22Rv1 (cell line): ENCODE measurements around the gene CDK2AP2.

Experiments
- H3K27ac ChIP-seq: fragments of 450-650 bp; 2 replicates; pipeline ENCODE4 v1.5.1; 2017
- CTCF ChIP-seq: fragments of 450-650 bp; IDR thresholded peaks from 2 replicates; pipeline ENCODE4 v1.5.1; 2017; ENCODE audit warnings: mild to moderate bottlenecking
- ZFX ChIP-seq: fragments of 450-650 bp; IDR thresholded peaks from 2 replicates; pipeline ENCODE4 v1.6.1; 2017; ENCODE audit warnings: antibody characterized with exemption, borderline replicate concordance

CDK2AP2 gene

GRCh38 chr11:67506426-67507051 lies 1.4 kb downstream of the CDK2AP2 start:
- TF ChIP-seq CTCF: peak; percentile 57
- no peak for TF ChIP-seq ZFX
- peak overlapping the region; percentile 96 for H3K27ac ChIP-seq

DNA sequence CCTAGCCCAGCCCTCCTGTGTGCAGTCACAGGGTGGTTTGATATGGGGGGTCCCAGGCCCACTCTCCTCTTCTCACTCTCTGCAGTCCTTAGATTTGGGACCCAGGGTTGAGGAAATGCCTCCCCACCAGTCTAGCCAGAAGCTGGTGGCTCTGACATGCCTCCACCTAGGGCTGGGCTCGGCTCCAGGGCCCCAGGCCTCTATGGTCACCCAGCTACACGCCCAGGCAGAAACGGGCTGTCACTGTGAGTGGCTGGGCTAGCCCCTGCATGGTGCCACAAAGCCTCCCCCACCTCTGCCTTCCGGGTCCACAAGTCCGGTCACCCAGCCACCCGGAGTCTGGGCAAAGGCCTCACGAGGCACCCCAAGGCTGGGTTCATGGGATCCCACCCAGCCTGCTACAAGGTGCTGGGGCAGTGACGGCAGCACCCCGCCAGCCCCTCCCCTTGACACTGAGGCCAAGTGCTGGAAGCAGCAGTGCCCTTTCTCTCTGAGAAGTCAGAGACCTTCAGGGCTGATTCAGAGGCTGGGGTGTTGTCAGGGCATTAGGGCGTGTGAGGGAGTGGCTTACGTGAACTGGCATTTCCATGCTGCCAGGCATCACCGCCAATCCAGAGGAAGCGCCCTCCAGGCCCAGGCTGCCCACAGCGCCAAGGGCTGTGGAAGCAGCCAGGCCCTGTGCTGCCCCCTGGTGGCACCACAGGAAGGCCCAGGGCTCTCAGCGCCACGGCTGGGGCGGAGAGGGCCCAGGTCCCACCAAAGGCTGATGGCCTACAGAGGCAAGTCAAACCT lies 2.2 kb downstream of the CDK2AP2 start:
- no peak for TF ChIP-seq ZFX
- TF ChIP-seq CTCF: peak; percentile 99
- peak overlapping the region; percentile 96 for H3K27ac ChIP-seq

GRCh38 chr11:67504950-67505581 lies 2.9 kb downstream of the CDK2AP2 start, which contains the start of gene PITPNM1:
Gene PITPNM1 (minus strand): TSS chr11:67505363. CDS start chr11:67504180, 1,183 bp downstream.
- no peak for TF ChIP-seq ZFX
- TF ChIP-seq CTCF: no peak
- H3K27ac ChIP-seq: peak within 1 kb of the TSS; percentile 96

GRCh38 chr11:67504005-67504949 lies 3.7 kb downstream of the CDK2AP2 start:
- peak overlapping the region; percentile 96 for H3K27ac ChIP-seq
- TF ChIP-seq ZFX: no peak
- no peak for TF ChIP-seq CTCF

DNA sequence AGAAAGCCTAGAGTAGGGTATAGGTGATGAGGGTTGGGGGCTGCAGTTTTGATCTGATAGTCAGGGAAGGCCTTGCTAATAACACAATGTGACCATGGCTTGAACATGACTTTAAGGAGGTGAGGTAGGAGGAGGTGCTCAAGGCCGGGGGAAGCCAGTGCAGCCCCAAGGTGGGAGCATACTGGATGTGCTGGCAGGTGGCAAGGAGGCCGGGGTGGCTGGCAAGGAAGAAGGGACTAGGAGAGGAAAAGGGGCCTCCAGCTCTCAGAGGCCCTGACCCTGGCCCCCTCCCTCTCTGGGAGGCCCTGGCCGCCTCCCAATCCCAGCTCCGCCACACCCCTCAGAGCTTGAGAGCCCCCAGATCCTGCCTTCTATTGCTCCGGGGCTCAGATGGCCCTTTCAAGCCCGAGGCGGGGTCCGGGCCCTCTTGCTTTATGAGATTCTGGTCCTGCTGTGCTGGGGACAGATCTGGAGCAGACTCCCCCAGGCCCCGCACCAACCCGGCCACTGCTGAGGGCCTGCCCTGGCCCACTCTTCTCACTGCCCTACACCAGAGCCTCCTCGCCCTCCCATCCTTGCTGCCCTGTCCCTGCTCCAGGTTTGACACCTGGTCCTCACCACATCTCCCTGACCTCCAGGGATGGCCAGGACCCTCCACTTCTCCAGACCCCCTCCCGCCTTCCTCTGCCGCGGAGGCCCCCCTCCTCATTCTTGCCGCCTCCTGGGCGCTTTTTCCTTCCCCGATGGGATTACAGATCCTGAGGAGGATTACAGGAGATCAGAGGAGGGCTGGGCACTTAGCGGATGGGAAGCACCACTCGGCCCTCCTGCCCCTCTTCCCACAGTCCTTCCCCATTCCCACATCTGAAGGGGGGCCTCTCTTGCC lies 4.6 kb downstream of the CDK2AP2 start:
- H3K27ac ChIP-seq: peak overlapping the region; percentile 96; the same call in 1 of the 2 replicates
- TF ChIP-seq ZFX (no peak), CTCF (no peak)
